ENCODE results near the gene RHOBTB1. TPM values are rescaled to one million over a fixed set of nuclear protein-coding genes. Genes with fewer than 3 reads are reported as not detected.

Gene RHOBTB1
- total RNA-seq, 2 donors from 2014 or later: 6.6 to 6.8 TPM

GRCh38 chr10:60905580-60905979 is 38.4 kb downstream of the RHOBTB1 start:
- H3K9me3 ChIP-seq (ENCODE audit: control insufficient read depth, low read length): peaks cover 6% of the 10 kb centered on the region
- H3K36me3 Mint-ChIP-seq (ENCODE audit: low read depth): peaks cover 19% of the 10 kb centered on the region
- H3K27me3 Mint-ChIP-seq (ENCODE audit: insufficient read depth): no peaks in the 10 kb centered on the region
- H3K4me1 Mint-ChIP-seq: no peaks in the 10 kb centered on the region
- H3K9me3 Mint-ChIP-seq: peaks cover 7% of the 10 kb centered on the region
- H3K27ac ChIP-seq (ENCODE audit: low read depth, low read length): no peak overlapping the region
- H3K4me3 Mint-ChIP-seq: no peak overlapping the region
- H3K36me3 ChIP-seq (ENCODE audit: control insufficient read depth, insufficient read depth, low read length): no peaks in the 10 kb centered on the region
- no peak overlapping the region for H3K27ac Mint-ChIP-seq
- no peak overlapping the region for H3K9ac ChIP-seq (ENCODE audit: extremely low read depth, low read length, poor library complexity, severe bottlenecking)
- DNase-seq: no peak
- H3K4me1 ChIP-seq (ENCODE audit: control insufficient read depth, insufficient read depth, low read length): no peaks in the 10 kb centered on the region
- WGBS, 2 experiments (ENCODE audit: insufficient coverage in 1 of 2, insufficient read length in 1 of 2): 93 to 97% methylated on average over 3 to 4 of the region's 4 CpGs
- no peak overlapping the region for H3K4me3 ChIP-seq (ENCODE audit: low read length)
- no peak for TF ChIP-seq CTCF (conservative IDR thresholded peaks at IDR 0.05)
- H3K27me3 ChIP-seq (ENCODE audit: control insufficient read depth, insufficient read depth, low read length, poor library complexity, severe bottlenecking): no peaks in the 10 kb centered on the region

DNA sequence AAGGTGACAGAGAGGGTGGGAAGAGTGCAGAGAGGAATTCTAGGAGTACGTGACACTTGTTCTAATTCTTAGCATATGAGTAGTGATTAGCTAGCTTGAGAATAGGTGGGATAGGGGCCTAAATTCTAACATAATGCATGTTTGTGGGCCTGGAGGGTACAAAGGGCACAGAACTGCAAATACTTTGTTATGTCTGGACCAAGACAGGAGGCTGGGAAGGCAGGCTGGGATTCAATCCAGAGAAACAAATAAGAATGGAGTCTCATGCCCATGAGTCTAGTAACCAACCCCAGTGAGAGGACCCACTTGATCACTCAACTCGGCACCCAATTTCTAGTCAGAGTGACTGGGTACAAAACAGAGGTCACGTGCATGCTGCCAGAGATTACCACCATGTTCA is 40.9 kb downstream of the RHOBTB1 start:
- H3K9me3 ChIP-seq (ENCODE audit: control insufficient read depth, low read length): peaks cover 6% of the 10 kb centered on the region
- no peaks in the 10 kb centered on the region for H3K36me3 ChIP-seq (ENCODE audit: control insufficient read depth, insufficient read depth, low read length)
- H3K4me1 ChIP-seq (ENCODE audit: control insufficient read depth, insufficient read depth, low read length): no peaks in the 10 kb centered on the region
- H3K27me3 ChIP-seq (ENCODE audit: control insufficient read depth, insufficient read depth, low read length, poor library complexity, severe bottlenecking): no peaks in the 10 kb centered on the region
- H3K4me1 Mint-ChIP-seq: no peaks in the 10 kb centered on the region
- H3K4me3 ChIP-seq (ENCODE audit: low read length): no peak overlapping the region
- no peak overlapping the region for H3K4me3 Mint-ChIP-seq
- H3K27ac ChIP-seq (ENCODE audit: low read depth, low read length): no peak overlapping the region
- no peak overlapping the region for H3K9ac ChIP-seq (ENCODE audit: extremely low read depth, low read length, poor library complexity, severe bottlenecking)
- TF ChIP-seq CTCF (conservative IDR thresholded peaks at IDR 0.05): no peak
- H3K27ac Mint-ChIP-seq: no peak overlapping the region
- 91 to 100% methylated on average over 3 of the region's 3 CpGs for WGBS, 2 experiments (ENCODE audit: insufficient coverage in 1 of 2, insufficient read length in 1 of 2)
- no peaks in the 10 kb centered on the region for H3K27me3 Mint-ChIP-seq (ENCODE audit: insufficient read depth)
- H3K9me3 Mint-ChIP-seq: peaks cover 7% of the 10 kb centered on the region
- no peak for DNase-seq
- H3K36me3 Mint-ChIP-seq (ENCODE audit: low read depth): peaks cover 19% of the 10 kb centered on the region

GRCh38 chr10:60901561-60902235 is 42.3 kb downstream of the RHOBTB1 start:
- no peak for TF ChIP-seq CTCF (conservative IDR thresholded peaks at IDR 0.05)
- Histone ChIP-seq H3K9me3 (ENCODE audit: control insufficient read depth, low read length) (no peaks in the 10 kb centered on the region), H3K4me3 (ENCODE audit: low read length) (no peak overlapping the region), H3K4me1 (ENCODE audit: control insufficient read depth, insufficient read depth, low read length) (no peaks in the 10 kb centered on the region), H3K36me3 (ENCODE audit: control insufficient read depth, insufficient read depth, low read length) (no peaks in the 10 kb centered on the region), H3K9ac (ENCODE audit: extremely low read depth, low read length, poor library complexity, severe bottlenecking) (no peak overlapping the region), H3K27me3 (ENCODE audit: control insufficient read depth, insufficient read depth, low read length, poor library complexity, severe bottlenecking) (no peaks in the 10 kb centered on the region), H3K27ac (ENCODE audit: low read depth, low read length) (no peak overlapping the region)
- H3K4me3 Mint-ChIP-seq: no peak overlapping the region
- H3K36me3 Mint-ChIP-seq (ENCODE audit: low read depth): peaks cover 11% of the 10 kb centered on the region
- no peaks in the 10 kb centered on the region for H3K27me3 Mint-ChIP-seq (ENCODE audit: insufficient read depth)
- no peak for DNase-seq
- no peaks in the 10 kb centered on the region for H3K4me1 Mint-ChIP-seq
- peaks cover under 1% of the 10 kb centered on the region for H3K9me3 Mint-ChIP-seq
- no peak overlapping the region for H3K27ac Mint-ChIP-seq
- WGBS, 2 experiments (ENCODE audit: insufficient coverage in 1 of 2, insufficient read length in 1 of 2): 88 to 97% methylated on average over 2 to 6 of the region's 6 CpGs

Measured in endodermal cell (in vitro differentiated cells).